Mucosa of descending colon (tissue), 3 donors: ENCODE results near the gene C2orf92. TPM values are rescaled to one million over a fixed set of nuclear protein-coding genes. Genes with fewer than 3 reads are reported as not detected.

Experiments
- ATAC-seq: fragments of 200-7000 bp; cut with Tn5 transposase; one replicate; pipeline ENCODE4 v1.9.1; 2020; ENCODE audit warnings: mild to moderate bottlenecking, moderate library complexity
- DNase-seq, 3 donors: peaks; one replicate each; pipeline ENCODE4 v3.0.0-alpha.2; 2020
- H3K36me3 ChIP-seq: fragments of 200-600 bp; one replicate; pipeline ENCODE4 v1.8.0; 2021; ENCODE audit warnings: low read depth, mild to moderate bottlenecking
- H3K4me1 ChIP-seq: fragments of 200-600 bp; one replicate; pipeline ENCODE4 v1.8.0; 2021; ENCODE audit warnings: low read depth, mild to moderate bottlenecking
- H3K4me3 ChIP-seq: fragments of 200-600 bp; one replicate; pipeline ENCODE4 v1.8.0; 2021; ENCODE audit warnings: mild to moderate bottlenecking
- H3K9me3 ChIP-seq: fragments of 200-600 bp; one replicate; pipeline ENCODE4 v1.8.0; 2021; ENCODE audit warnings: mild to moderate bottlenecking
- CTCF ChIP-seq: fragments of 200-600 bp; IDR thresholded peaks from one replicate; pipeline ENCODE4 v1.8.0; 2022; ENCODE audit warnings: antibody characterized with exemption, mild to moderate bottlenecking
- intact Hi-C, 2 donors: fragments of 100-400 bp; cut with DNase I in 1 of 2; cut with micrococcal nuclease in 1 of 2; formaldehyde crosslinking; loops; one replicate each; pipeline versions ENCODE4 v1.11.0 to v1.11.1; 2022; cut with DNase I, micrococcal nuclease
- total RNA-seq, 3 donors: library from RNA; stranded (reverse); fragmentation: NEBNext Ultra II Directional in 2 of 3; extraction: Animal tissue kit (Norgen Biotek cat#: 25700) in 2 of 3; gene quantifications; one replicate each; pipeline versions ENCODE4 v1.2.1 to v1.2.4, GENCODE V29; 2021 to 2023
- donor health status: DM: no; HTN: no; CAD: no; lungs with moderate emphysema.
- donor health status: DM: no; HTN: no; CAD: no.
- donor health status: DM: no; HTN: yes; CAD: no.

C2orf92 gene
- total RNA-seq, 3 donors from 2014 or later: 8.7 to 12.5 (median 11.7) TPM

GRCh38 chr2:97662386-97662894 is 7.1 kb upstream of the C2orf92 start:
- H3K4me1 ChIP-seq: peaks cover 14% of the 10 kb centered on the region
- peak in 1 of 3 donors; percentile 66 for DNase-seq
- intact Hi-C loops: no loop called here
- H3K4me3 ChIP-seq: no peak overlapping the region
- H3K9me3 ChIP-seq: no peaks in the 10 kb centered on the region
- TF ChIP-seq CTCF: no peak
- no peaks in the 10 kb centered on the region for H3K36me3 ChIP-seq
- peak; percentile 15 for ATAC-seq

GRCh38 chr2:97662895-97663625 is 6.5 kb upstream of the C2orf92 start:
- H3K4me1 ChIP-seq: peaks cover 14% of the 10 kb centered on the region
- TF ChIP-seq CTCF: no peak
- peak; percentile 82 to 89 (median 85) for DNase-seq
- H3K36me3 ChIP-seq: no peaks in the 10 kb centered on the region
- no peaks in the 10 kb centered on the region for H3K9me3 ChIP-seq
- ATAC-seq: peak; percentile 62
- intact Hi-C loops: no loop called here
- peak overlapping the region; percentile 61 for H3K4me3 ChIP-seq

GRCh38 chr2:97663626-97663961 is 5.9 kb upstream of the C2orf92 start:
- intact Hi-C loops: no loop called here
- ATAC-seq (no peak), DNase-seq (no peak)
- TF ChIP-seq CTCF: no peak
- H3K36me3 ChIP-seq: no peaks in the 10 kb centered on the region
- peaks cover 14% of the 10 kb centered on the region for H3K4me1 ChIP-seq
- H3K9me3 ChIP-seq: no peaks in the 10 kb centered on the region
- peak overlapping the region; percentile 61 for H3K4me3 ChIP-seq

- Histone ChIP-seq H3K4me3 (peak within 1 kb of the TSS; percentile 61), H3K4me1 (peaks cover 14% of the 10 kb centered on the region), H3K36me3 (no peaks in the 10 kb centered on the region), H3K9me3 (no peaks in the 10 kb centered on the region)
- DNase-seq: peak; percentile 98 to 99 (median 98)
- peak; percentile 93 for ATAC-seq
- intact Hi-C loops: no loop called here
- peak; percentile 50 for TF ChIP-seq CTCF
These were observed 5.4 kb upstream of the C2orf92 start, which contains the start of gene ACTR1B for GRCh38 chr2:97663962-97664635. ACTR1B (minus strand) TSS chr2:97664044; CDS start chr2:97663890, 154 bp downstream.

- Histone ChIP-seq H3K36me3 (no peaks in the 10 kb centered on the region), H3K4me3 (peak overlapping the region; percentile 61), H3K4me1 (peaks cover 14% of the 10 kb centered on the region), H3K9me3 (no peaks in the 10 kb centered on the region)
- intact Hi-C loops: no loop called here
- DNase-seq: peak in 2 of 3 donors; percentile 51 to 55
- ATAC-seq: no peak
- no peak for TF ChIP-seq CTCF
These were observed 4.9 kb upstream of the C2orf92 start for GRCh38 chr2:97664636-97664970.
